ENCODE results near the gene SCRT2.
"Not testable (repeated sequence)": the region's sequence is repeated elsewhere in the genome, so short reads cannot be mapped to it uniquely, and the experiment has no call there.

Gene SCRT2

DNA sequence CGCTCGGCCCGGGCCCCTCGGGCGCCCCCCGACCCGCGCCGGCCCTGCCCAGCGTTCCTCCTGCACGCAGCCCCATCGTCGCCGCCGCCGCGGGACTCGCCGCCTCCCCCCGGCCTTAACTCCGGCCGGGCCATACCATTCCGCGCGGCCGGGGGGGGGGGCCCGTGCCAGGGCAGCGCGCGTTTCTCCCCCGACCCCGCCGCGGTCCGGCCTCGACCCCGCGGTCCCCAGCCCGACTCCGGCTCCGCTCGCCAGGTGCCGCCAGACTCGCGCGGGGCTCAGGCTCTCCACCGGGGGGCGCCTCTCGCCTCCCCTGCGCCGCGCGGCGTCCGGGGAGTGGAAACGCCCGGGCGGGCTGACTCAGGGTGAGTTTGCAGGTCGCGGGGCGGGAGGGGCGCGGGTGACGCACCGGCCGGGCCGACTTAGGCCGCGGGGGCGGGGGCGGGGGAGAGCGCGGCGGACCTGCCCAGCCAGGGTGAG, 22.5 kb downstream of the SCRT2 start, which contains the start of gene SRXN1:
Gene SRXN1 (minus strand): TSS at position 91 of the 480 bp plus-strand sequence. CDS start 15 bp downstream, at position 76.
- DNase-seq (ENCODE audit: low read depth in 2 of 2): peak; percentile 74 to 82

DNA sequence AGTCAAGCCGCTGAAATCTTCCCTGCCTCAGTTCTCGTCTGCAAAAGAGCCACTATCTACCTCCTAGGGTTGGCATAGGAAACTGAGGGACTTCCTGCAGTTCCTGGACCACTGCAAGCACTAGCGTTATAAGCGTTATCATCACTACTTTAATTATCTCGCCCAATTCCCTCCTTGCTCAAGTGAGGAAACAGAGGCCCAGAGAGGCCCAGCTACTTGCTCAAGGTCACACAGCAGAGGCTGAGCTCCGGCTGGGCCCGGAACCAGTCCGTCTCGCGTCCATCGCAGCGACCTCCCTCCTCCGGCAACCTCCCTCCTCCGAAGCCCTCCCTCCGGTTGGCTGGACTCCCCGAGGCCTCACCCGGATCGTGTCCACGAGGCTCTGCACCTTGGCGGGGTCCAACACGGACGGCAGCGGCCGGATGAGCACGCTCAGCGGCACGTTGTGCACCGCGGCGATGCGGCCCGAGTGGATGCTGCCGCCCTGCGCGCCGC, 22.9 kb downstream of the SCRT2 start:
- DNase-seq (ENCODE audit: low read depth in 2 of 2): peak in 1 of 2 donors; percentile 16

DNA sequence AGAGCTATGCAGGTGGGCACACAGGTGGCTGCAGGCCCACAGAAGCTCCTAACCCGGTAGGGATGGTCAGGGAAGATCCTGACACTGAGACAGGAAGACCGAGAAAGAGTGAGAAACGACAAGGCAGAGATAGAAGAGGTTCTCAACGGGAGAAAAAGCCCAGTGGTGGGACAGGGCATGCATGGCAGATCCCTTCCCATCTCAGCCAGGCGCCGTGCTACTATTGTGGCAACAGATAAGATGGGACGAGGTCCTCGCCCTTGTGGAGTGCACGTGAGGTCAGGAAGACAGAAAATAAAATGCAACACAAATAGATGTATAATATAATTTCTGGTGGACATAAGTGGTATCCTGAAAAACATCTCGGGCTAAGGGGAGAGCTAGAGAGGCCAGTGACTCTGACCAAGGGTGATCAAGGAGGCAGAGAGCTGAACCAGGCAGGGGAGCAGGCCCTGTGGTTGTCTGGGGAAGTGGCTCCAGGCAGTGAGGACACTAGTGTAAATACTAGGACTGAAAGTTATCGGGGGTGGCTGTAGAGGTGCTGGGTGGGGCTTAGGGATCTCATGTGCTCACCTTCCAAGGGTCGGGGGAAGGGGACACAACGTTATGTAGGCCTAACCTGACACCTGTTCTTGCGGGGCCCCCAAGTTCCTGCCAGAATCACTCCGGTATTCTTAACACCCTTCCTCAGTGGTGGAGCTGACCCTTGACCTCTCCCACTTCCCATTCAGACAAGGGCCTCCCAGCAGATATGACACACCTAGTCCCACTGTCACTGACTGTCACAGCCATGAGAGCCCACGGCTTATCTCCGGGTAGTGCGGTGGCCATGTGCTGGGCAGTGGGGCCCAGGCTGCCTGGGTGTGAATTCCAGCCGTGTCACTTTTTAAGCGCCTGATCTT, 23.6 kb downstream of the SCRT2 start:
- DNase-seq (ENCODE audit: low read depth in 2 of 2): no peak

DNA sequence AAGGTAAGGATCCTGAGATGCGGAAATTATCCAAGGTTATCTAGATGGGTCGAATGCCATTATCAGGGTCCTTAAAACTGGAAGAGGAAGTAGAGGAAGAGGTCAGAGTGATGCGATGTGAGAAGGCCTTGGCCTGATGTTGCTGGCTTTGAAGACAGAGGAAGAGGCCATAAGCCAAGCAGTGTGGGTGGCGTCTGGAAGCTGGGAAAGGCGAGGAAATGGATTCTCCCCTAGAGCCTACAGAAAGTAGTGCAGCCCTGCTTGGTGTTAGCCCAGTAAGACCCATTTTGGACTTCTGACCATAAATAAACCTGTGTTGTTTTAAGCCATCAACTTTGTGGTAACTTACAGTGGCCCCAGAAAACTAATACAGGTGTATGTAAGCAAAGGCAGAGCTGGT, 24.6 kb downstream of the SCRT2 start:
- DNase-seq (ENCODE audit: low read depth in 2 of 2): no peak

DNA sequence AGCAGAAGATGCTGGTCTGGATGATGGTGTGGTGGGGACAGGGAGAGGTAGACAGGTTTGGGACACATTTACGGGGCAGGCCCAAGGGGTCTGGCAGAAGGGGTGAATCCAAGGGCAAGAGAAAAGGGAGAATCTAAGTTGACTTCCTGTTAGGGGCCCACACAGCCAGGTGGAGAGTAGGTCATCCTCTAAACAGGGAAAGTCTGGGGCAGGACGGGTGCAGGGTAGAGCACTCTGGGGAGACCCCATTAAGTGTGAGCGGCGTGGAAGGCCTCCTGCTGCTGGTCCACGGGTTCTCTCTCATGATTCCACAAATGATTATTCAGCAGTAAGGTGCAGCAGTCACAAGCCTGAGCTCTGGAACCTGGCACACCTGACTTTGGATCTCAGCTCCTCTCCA, 25.3 kb downstream of the SCRT2 start:
- no peak for DNase-seq (ENCODE audit: low read depth in 2 of 2)

DNA sequence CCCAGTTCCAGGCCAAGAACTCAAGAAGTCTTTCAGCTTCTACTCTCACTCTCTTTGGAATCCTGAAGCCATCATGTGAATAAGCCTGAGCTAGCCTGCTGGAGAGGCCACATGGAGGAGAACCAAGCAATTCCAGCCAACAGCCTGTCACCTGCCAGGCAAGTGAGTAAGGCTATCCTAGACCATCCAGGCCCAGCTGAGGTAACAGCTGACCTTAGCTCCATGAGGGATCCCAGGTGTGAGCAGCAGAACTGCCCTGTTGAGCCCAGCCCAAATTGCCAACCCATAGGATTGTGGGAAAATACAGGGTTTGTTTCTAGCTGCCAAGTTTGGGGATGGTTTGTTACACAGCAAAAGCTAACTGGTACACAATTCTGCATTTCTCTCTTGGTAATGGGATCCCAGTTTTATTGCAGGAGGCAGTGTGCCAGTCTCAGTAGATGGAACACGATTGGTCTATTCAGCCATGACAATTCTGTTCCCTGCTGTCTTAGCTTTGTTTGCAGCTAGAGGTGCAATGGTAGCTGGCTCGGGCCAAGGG, 28.1 kb downstream of the SCRT2 start:
- DNase-seq (ENCODE audit: low read depth in 2 of 2): no peak

DNA sequence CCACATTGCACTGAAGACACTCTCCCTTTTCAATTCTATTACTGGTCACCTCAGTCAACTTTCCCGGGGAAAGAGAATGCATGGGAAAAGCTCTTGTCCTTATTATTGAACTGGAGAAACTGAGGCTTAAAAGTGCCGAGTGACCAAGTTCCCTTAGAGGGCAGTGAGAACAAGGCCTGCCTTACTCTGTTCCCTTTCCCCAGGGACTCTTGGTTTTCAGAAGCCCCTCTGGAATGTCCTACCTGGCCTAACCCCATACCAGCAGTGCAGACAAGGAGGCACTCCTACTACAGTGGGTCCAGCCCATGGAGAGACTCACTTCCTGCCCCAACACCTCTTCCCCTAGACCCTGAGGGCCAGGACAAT, 28.8 kb downstream of the SCRT2 start:
- DNase-seq (ENCODE audit: low read depth in 2 of 2): no peak

DNA sequence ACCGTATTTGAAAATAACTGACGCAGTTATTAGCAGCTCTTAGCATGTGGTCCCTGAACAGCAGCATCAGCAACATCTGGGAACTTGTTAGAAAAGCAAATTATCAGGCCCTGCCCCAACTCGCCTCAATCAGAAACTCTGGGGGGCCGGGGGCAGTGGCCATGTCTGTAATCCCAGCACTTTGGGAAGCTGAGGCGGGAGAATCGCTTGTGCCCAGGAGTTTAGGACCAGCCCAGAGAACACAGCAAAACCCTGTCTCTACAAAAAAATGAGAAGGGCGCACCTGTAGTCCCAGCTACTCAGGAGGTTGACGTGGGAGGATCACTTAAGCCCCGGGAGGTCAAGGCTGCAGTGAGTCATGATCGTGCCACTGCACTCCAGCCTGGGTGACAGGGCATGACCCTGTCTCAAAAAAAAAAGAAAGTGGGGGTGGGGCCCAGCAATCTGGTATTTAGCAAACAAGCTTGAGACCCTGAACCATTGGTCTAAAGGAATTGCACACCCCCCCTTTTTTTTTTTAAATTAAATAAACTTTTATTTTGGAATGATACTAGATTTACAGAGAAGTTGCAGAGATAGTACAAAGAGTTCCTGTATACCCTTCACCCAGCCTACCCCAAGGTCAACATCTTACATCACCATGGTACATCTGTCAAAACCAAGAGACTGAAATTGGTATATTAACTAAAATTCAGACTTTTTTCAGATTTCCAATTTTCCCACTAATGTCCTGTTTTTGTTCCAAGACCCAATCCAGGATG, 29.3 kb downstream of the SCRT2 start:
- no peak for DNase-seq (ENCODE audit: low read depth in 2 of 2)

DNA sequence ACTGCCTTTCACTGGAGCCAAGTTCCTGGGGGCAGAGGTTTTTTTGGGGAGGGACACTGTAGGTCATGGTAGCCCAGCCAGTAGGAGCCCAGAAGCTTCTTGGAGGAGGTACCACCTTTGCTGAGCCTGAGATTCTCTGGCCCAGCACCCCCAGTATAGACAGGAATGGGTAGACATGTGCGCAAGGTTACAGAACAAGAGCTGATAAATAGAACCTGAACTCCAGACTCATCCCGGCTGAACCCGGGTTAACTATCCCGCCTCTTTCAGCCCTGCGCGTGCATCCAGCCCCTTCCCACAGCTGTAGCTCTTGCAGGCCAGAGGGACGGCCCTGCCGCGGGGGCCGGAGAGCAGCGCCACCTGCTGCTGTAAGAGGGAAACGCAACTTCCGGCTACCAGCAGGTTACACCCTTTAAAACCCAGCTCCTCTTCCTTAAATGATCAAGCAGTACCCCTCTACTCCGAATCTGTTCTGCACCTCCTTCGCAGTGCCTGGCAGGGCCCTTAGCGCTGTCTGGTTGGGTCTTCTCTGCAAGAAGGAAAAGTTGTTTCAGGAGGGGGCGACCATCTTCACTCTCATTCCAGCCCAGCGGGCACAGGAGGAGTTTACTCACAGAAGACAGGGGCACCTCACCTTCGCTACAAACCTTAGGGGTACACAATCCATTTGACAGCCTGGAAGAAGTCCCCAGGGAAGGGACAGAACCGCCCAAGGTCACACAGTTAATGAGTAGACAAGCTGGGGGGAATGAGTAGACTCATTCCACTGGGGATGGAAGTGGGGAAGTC, 30.1 kb downstream of the SCRT2 start:
- peak; percentile 59 to 67 for DNase-seq (ENCODE audit: low read depth in 2 of 2)

DNA sequence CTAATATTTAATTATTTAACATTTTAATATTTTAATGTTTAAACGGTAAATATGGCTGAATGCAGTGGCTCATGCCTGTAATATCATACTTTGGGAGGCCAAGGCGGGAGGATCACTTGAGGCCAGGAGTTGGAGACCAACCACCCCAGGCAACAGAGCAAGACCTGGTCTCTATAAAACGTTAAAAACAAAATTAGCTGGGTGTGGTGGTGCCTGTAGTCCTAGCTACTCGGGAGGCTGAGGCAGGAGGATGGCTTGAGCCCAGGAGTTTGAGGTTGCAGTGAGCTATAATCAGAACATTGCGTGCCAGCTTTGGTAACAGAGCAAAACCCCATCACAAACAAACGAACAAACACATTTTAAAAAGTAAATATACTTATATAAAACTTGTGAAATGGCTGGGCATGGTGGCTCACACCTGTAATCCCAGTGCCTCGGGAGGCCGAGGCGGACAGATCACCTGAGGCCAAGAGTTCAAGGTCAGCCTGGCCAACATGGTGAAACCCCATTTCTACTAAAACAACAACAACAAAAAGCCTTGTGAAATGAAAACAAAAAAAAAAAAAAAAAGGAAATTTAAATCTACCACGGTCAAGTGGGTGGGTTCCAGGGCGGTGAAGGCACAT, 30.8 kb downstream of the SCRT2 start:
- no peak for DNase-seq (ENCODE audit: low read depth in 2 of 2)

DNA sequence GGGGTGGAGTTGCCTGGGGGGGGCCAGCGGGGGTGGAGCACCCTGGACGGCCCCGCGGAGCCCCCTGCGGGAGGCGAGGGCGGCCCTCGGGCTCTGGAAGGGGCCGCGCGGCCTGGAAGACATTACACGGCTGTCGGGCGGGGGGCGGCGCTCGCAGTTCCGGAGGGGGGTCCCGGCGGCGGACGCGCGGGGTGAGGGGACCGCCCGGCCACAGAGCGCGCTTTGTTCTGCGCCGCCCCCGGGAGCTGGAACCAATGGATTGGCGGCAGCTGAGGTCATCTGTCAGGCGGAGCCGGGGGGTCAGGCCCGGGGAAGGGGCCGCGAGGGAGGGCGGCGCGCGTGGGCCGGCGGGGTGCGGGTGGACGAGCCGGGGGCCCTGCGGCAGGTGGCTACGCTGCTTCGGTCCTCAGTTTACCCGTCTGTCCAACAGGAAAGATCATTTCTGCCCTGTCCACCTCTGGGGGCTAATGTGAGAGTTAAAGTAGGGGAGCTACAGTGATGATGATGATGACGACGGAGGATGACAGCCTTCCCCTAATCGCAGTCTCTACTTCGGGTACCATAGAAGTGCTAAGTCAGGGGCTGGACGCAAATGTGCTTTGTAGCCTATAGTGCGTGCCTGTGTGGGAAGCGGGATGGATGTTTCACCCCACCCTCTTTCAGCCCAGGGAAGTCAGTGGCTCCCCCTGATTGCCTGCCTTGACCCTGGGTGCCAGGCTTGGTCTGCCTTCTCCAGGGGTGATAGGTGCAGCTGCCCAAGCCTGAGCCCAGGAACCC, 33.0 kb downstream of the SCRT2 start:
- no peak for DNase-seq (ENCODE audit: low read depth in 2 of 2)

DNA sequence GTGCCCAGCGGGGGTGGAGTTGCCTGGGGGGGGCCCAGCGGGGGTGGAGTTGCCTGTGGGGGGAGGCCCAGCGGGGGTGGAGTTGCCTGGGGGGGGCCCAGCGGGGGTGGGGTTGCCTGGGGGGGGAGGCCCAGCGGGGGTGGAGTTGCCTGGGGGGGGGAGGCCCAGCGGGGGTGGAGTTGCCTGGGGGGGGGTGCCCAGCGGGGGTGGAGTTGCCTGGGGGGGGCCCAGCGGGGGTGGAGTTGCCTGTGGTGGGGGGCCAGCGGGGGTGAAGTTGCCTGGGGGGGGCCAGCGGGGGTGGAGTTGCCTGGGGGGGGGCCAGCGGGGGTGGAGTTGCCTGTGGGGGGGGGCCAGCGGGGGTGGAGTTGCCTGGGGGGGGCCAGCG, 33.6 kb downstream of the SCRT2 start:
- not testable (repeated sequence) for DNase-seq (ENCODE audit: low read depth in 2 of 2)

DNA sequence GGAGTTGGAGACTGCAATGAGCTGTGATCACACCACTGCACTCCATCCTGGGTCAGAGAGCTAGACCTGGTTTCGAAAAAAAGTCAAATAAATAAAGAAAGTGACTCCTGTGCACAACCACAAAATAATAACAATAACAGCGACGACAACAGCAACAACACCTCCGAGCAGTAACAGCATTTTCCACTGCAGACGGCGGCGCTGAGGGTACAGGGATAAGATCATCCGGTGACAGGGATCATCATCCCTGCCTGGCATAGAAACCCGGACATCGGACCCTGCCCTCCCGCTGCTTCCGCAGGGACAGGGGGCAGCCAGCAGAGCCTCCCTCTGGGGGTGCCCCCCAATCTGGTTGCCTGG, 34.1 kb downstream of the SCRT2 start:
- no peak for DNase-seq (ENCODE audit: low read depth in 2 of 2)

DNA sequence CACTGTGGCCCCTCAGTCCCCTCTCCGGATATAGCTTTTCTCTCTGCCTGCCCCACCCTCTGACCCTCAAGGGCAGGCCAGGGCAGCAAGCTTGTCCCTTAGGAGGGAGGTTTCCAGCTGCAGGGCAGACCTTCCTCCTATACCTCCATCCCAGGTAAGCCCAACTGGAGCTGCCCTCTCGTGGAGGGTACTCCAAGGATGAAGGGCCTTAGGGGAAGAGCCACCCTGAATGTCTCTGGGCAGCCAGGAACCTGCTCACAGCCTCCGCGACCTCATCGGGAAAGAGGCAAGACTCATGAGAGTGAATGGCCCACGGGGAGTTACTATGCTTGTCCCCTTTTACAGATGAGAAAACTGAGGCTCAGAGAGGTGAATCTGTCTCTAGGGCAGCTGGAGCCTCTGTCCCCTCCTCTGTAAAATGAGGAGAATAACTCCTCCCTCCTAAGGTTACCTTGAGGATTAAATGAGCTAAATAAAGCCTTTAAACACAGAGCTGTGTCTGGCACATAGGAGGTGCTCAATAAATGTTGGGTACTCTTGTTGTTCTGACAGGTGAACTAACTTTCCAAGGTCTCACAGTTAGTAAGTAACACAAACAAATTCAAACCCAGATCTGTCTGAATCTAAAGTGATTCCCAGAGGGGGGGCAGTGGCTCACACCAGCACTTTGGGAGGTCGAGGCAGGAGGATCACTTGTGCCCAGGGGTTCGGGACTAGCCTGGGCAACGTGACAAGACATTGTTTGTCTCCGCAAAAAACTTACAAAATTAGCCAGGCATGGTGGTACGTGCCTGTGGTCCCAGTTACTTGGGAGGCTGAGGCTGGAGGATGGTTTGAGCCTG, 34.7 kb downstream of the SCRT2 start:
- DNase-seq (ENCODE audit: low read depth in 2 of 2): no peak

DNA sequence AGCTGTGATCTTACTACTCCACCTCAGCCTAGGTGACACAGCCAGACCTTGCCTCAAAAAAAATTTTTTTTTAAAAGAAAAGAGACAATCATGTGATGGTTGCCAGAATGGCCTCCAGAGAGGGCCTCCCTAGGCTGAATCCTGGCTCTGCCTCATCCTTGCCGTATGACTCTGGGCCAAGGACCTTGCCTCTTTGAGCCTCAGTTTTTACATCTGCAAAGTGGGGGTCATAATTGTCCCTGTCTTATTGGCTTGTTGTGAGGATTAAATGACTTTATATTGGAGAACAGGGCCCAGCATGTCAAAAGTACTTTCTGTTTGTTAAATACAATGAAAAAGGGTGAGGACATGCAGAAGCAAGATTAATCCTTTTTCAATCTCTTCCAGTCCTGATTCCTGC, 37.0 kb downstream of the SCRT2 start:
- DNase-seq (ENCODE audit: low read depth in 2 of 2): no peak

DNA sequence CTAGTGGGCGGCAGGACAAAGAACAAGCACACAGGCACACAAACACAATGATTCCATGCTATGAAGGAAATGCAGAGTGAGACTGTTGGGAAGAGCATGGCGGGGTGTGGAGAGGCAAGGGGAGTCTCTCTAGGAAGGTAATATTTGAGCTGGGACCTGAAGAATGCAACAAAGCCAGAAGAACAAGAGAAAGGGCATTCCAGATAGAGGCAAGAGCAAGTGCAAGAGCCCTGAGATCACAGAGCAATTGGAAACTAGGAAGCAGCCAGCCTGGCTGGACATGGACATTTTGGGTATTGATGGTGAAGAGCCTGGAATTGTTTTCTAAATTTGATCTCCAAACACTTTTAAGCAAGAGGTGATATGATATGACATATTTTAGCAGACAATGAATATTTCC, 38.0 kb downstream of the SCRT2 start:
- DNase-seq (ENCODE audit: low read depth in 2 of 2): no peak

DNA sequence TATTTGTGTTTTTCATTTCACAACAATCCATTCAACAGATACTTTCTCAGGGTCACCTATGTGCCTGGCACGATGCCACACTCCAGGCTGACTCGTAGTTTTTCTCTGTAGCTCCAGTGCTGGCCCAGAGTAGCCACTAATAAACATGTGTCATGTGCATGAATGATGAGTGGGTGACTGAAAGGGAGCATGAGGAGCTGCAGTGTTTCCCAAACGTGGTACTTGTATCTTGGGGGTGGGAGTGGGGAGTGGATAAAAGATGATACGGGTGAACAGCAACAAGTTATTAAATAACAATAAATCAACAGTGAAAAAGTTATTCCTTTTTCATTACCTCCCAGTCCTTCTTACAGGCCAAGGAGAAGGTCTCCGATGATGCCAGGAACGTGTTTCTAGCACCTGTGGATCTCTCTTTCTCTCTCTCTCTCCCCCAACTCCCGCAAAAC, 39.7 kb downstream of the SCRT2 start:
- DNase-seq (ENCODE audit: low read depth in 2 of 2): no peak

DNA sequence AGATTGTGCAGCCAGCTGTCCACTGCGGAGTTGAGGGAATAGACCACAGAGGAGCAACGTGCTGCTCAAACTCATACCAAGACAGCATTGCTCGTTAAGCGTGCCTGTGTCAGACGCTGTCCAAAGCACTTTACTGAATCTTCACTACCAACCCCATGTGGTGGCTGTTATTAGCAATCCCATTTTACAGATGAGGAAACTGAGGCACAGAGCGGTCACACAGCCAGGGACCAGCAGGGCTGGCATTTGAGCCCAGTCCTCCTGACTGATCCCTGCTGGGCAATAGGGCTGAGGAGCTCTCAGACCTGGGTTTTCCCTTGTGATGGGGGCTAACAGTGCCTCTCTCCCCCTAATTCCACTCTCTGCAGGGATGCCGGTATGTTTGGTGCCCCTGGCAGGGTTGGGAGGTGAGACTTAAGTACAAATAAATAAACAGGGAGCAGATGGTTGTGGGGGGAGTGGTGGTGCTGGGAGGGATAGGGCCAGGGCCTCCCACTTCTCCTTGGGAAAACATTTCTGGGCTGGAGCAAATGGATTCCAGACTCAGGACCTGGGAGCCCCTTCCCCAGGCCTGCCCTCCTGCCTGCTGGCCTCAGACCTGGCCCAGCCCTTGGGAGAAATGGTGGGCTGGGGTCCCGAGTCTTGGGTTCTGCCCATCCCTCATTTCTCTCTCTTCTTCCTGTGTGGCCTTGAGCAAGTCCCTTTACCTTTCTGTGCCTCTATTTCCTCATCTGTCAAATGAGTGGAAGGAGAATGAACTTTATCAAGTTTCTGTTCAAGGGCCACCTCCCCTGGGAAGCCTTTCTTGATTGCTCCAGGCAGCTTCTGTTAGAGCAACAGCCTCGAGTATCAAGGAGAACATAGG, 40.3 kb downstream of the SCRT2 start:
- no peak for DNase-seq (ENCODE audit: low read depth in 2 of 2)

Measured in stimulated activated CD4-positive, alpha-beta T cell treated with anti-CD3 and anti-CD28 coated beads, Interleukin-4, amount 100 ng/mL, for 48 hours (primary cell).